ENCODE measurements around the gene TNRC18. TPM values are rescaled to one million over a fixed set of nuclear protein-coding genes. Genes with fewer than 3 reads are reported as not detected.

The TNRC18 gene
- total and polyA plus RNA-seq, 2 of the 8 experiments (the other 6 are each of a cell fraction or from before 2014, with no cell fraction given), result 1.7 to 8.6 TPM

DNA sequence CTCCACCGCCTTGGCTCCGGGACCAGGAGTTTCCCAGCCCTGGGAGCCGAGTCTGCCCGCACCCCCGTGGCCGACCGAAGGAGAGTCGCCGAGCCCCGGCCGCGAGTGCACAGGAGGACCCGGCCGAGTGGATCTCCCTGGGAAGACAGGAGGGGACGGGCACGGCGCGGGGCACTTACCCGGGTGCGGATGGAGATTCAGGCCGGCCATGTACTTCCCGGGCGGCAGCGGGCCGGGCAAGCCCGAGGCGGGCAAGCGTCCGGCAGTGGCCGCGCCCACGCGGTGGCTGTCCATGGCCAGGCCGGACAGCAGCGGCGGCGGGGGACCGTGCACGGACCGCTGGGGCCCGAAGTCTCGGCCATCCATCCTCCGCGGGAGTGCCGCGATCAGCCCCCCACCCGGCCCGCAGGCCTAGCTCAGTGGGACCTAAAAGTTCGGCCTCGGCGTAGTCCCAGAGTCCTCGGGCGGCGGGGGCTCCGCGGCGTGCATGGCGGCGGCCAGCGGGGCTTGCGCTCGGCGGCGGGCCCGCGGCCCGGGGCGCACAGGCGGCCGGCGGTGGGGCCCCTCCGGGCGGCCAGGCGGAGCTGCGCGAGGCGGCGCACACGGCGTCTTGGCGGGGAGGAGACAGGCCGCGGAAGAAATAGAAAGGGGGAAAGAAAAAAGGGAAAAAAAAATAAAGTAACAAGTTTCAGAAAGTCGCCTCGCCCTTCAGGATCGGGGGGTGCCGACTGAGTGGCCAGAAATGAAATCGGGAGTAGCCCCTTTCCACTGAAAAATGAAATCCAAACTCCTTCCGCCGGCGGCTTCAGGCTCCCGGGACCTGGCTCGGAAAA is 2.5 kb downstream of the TNRC18 start:
- peak overlapping the region; percentile 13 to 68 (median 26); a peak in 7 of 8 replicates for H3K4me3 ChIP-seq (ENCODE audit: extremely low read depth in 1 of 4, insufficient read depth in 2 of 4, low read depth in 3 of 4, low read length in 4 of 4)
- H3K27ac ChIP-seq (ENCODE audit: low read depth, low read length), result no peak overlapping the region
- no peaks in the 10 kb centered on the region; the same call in 1 of the 2 replicates for H3K79me1 ChIP-seq (ENCODE audit: low read depth, low read length)
- H3K56ac ChIP-seq (replicated peaks; ENCODE audit: insufficient read length, low read depth, low read length), result no peak overlapping the region
- H2AK5ac ChIP-seq (ENCODE audit: low read depth, low read length), result 0 out of 2 replicates have a peak overlapping the region, but pooled peaks have one; percentile 53
- peak overlapping the region; percentile 60; the same call in 1 of the 2 replicates for H2BK12ac ChIP-seq (ENCODE audit: low read depth, low read length)
- DNase-seq (ENCODE audit: low read depth in 1 of 2, low spot score in 2 of 2) (peak in 1 of 2 experiments; percentile 71), FAIRE-seq (no peak)
- H4K8ac ChIP-seq (ENCODE audit: extremely low read depth, insufficient read depth, low read length), result peak overlapping the region; percentile 85
- no peak overlapping the region; the same call in 1 of the 2 replicates for H2BK20ac ChIP-seq (ENCODE audit: low read length)
- no peaks in the 10 kb centered on the region for H3K9me3 ChIP-seq (ENCODE audit: insufficient read depth in 2 of 2, low read depth in 1 of 2, low read length in 1 of 2)
- no peak overlapping the region for H2BK5ac ChIP-seq (ENCODE audit: low read depth, low read length)
- H2AFZ ChIP-seq (ENCODE audit: low read length), result no peak overlapping the region
- ChIA-PET POLR2A (ENCODE audit: partially characterized antibody) (interaction anchor here (0.6 to 2.2 kb wide), 6 partner anchors 16 to 105 kb away, joined by 3 to 5 read pairs (median 4); no protein-coding TSS in a partner anchor), CTCF (ENCODE audit: partially characterized antibody) (interaction anchor here (0.6 to 1.5 kb wide), 5 partner anchors 14 to 71 kb away, joined by 3 to 6 read pairs (median 3); no protein-coding TSS in a partner anchor)
- 2% methylated on average over 51 of the region's 93 CpGs; no CpG with 5 or more reads in 1 of the 2 experiments for WGBS, 2 experiments (ENCODE audit: extremely low coverage in 1 of 2, insufficient coverage in 1 of 2, insufficient read length in 1 of 2, insufficient replicate concordance in 2 of 2, low coverage in 1 of 2, low lambda C conversion rate in 2 of 2, missing lambda C conversion rate in 1 of 2)
- peak overlapping the region; percentile 81 to 91 for H3K4me2 ChIP-seq (ENCODE audit: insufficient read depth in 1 of 2, low read depth in 2 of 2, low read length in 2 of 2)
- peaks cover 39 to 86% (median 78%) of the 10 kb centered on the region in 4 experiments for H3K27me3 ChIP-seq (replicated peaks in 1 of 4; ENCODE audit: control insufficient read depth in 3 of 4, extremely low read depth in 1 of 4, insufficient read depth in 3 of 4, low read length in 3 of 4)
- H4K20me1 ChIP-seq (replicated peaks in 1 of 2; ENCODE audit: control insufficient read depth in 1 of 2, insufficient read depth in 2 of 2, low read length in 2 of 2), result peaks cover 5 to 11% of the 10 kb centered on the region in 2 experiments
- H2BK120ac ChIP-seq (replicated peaks; ENCODE audit: low read depth, low read length), result no peak overlapping the region
- H3K18ac ChIP-seq (ENCODE audit: extremely low read depth, low read length), result no peak overlapping the region
- no peak overlapping the region for H2BK15ac ChIP-seq (ENCODE audit: low read length)
- H3K79me2 ChIP-seq (ENCODE audit: control insufficient read depth in 1 of 2, insufficient read depth in 2 of 2, low read length in 2 of 2), result no peaks in the 10 kb centered on the region
- H3K4ac ChIP-seq (replicated peaks; ENCODE audit: insufficient read length, low read depth, low read length), result no peak overlapping the region
- H3K14ac ChIP-seq (ENCODE audit: insufficient read length), result no peak overlapping the region
- no peak overlapping the region for H3K23ac ChIP-seq (ENCODE audit: insufficient read length)
- peaks cover 0 to 16% (median 0%) of the 10 kb centered on the region in 4 experiments; a peak in 1 of 8 replicates for H3K36me3 ChIP-seq (ENCODE audit: control insufficient read depth in 2 of 4, insufficient read depth in 4 of 4, low read length in 3 of 4)
- peaks cover 10 to 47% (median 25%) of the 10 kb centered on the region in 4 experiments for H3K4me1 ChIP-seq (replicated peaks in 1 of 4; ENCODE audit: control insufficient read depth in 3 of 4, insufficient read depth in 4 of 4, low read length in 3 of 4)
- peak overlapping the region in 1 of 4 experiments; percentile 59; a peak in 1 of 7 replicates for H3K9ac ChIP-seq (replicated peaks in 1 of 4; ENCODE audit: extremely low read depth in 1 of 4, low read depth in 3 of 4, low read length in 3 of 4)
- no peak overlapping the region for H4K91ac ChIP-seq (replicated peaks; ENCODE audit: insufficient read length, low read length)
- H3K23me2 ChIP-seq (ENCODE audit: low read depth, low read length), result peaks cover 28% of the 10 kb centered on the region
- no peak overlapping the region for H4K5ac ChIP-seq (ENCODE audit: insufficient read length, low read depth, low read length)
- TF ChIP-seq SUZ12 (IDR thresholded peaks at IDR 0.05; ENCODE audit: low read length) (peak; percentile 54; the same call in 1 of the 2 replicates), SIRT6 (IDR thresholded peaks at IDR 0.05; ENCODE audit: low read length) (no peak), RNF2 (IDR thresholded peaks at IDR 0.05; ENCODE audit: borderline replicate concordance, low read depth, low read length, missing control alignments, poor library complexity, severe bottlenecking) (peak; percentile 19), POU5F1 (IDR thresholded peaks at IDR 0.05; ENCODE audit: low read depth, low read length) (no peak), TCF12 (IDR thresholded peaks at IDR 0.05; ENCODE audit: low read depth, low read length) (0 out of 2 replicates have a peak, but pooled peaks have one; percentile 2), RAD21 (IDR thresholded peaks at IDR 0.05 in 1 of 2, conservative IDR thresholded peaks at IDR 0.05 in 1 of 2; ENCODE audit: low read depth in 2 of 2, low read length in 2 of 2) (no peak), SIX5 (IDR thresholded peaks at IDR 0.05; ENCODE audit: low read depth, low read length) (no peak), EGR1 (IDR thresholded peaks at IDR 0.05; ENCODE audit: borderline replicate concordance, low read depth, low read length) (no peak)
- TF ChIP-seq, protein P1, sequence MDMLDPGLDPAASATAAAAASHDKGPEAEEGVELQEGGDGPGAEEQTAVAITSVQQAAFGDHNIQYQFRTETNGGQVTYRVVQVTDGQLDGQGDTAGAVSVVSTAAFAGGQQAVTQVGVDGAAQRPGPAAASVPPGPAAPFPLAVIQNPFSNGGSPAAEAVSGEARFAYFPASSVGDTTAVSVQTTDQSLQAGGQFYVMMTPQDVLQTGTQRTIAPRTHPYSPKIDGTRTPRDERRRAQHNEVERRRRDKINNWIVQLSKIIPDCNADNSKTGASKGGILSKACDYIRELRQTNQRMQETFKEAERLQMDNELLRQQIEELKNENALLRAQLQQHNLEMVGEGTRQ (IDR thresholded peaks at IDR 0.05; ENCODE audit: low read length), result no peak
